ENCODE measurements around the gene GINS2. TPM values are rescaled to one million over a fixed set of nuclear protein-coding genes. Genes with fewer than 3 reads are reported as not detected.

Gene GINS2
- total RNA-seq, 1 donor: 8.6 TPM

- DNase-seq (ENCODE audit: low read depth): no peak
- H3K4me3 ChIP-seq (ENCODE audit: low read depth, low read length): no peak overlapping the region
- TF ChIP-seq, protein P1, sequence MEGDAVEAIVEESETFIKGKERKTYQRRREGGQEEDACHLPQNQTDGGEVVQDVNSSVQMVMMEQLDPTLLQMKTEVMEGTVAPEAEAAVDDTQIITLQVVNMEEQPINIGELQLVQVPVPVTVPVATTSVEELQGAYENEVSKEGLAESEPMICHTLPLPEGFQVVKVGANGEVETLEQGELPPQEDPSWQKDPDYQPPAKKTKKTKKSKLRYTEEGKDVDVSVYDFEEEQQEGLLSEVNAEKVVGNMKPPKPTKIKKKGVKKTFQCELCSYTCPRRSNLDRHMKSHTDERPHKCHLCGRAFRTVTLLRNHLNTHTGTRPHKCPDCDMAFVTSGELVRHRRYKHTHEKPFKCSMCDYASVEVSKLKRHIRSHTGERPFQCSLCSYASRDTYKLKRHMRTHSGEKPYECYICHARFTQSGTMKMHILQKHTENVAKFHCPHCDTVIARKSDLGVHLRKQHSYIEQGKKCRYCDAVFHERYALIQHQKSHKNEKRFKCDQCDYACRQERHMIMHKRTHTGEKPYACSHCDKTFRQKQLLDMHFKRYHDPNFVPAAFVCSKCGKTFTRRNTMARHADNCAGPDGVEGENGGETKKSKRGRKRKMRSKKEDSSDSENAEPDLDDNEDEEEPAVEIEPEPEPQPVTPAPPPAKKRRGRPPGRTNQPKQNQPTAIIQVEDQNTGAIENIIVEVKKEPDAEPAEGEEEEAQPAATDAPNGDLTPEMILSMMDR (IDR thresholded peaks at IDR 0.05; ENCODE audit: insufficient read depth, low read depth, low read length): no peak
These were observed 35.5 kb upstream of the GINS2 start for GRCh38 chr16:85724126-85724879.

- TF ChIP-seq, protein P1 (IDR thresholded peaks at IDR 0.05; ENCODE audit: insufficient read depth, low read depth, low read length): no peak
- no peak for DNase-seq (ENCODE audit: low read depth)
These were observed 33.6 kb upstream of the GINS2 start for GRCh38 chr16:85722128-85722893.

GRCh38 chr16:85720302-85720637, 31.5 kb upstream of the GINS2 start:
- DNase-seq (ENCODE audit: low read depth): no peak
- TF ChIP-seq, protein P1 (IDR thresholded peaks at IDR 0.05; ENCODE audit: insufficient read depth, low read depth, low read length): no peak
- no peak overlapping the region for H3K4me3 ChIP-seq (ENCODE audit: low read depth, low read length)

More at GRCh38 chr16:85722128-85722893, 33.6 kb upstream of the GINS2 start:
- no peak overlapping the region for H3K4me3 ChIP-seq (ENCODE audit: low read depth, low read length)

DNA sequence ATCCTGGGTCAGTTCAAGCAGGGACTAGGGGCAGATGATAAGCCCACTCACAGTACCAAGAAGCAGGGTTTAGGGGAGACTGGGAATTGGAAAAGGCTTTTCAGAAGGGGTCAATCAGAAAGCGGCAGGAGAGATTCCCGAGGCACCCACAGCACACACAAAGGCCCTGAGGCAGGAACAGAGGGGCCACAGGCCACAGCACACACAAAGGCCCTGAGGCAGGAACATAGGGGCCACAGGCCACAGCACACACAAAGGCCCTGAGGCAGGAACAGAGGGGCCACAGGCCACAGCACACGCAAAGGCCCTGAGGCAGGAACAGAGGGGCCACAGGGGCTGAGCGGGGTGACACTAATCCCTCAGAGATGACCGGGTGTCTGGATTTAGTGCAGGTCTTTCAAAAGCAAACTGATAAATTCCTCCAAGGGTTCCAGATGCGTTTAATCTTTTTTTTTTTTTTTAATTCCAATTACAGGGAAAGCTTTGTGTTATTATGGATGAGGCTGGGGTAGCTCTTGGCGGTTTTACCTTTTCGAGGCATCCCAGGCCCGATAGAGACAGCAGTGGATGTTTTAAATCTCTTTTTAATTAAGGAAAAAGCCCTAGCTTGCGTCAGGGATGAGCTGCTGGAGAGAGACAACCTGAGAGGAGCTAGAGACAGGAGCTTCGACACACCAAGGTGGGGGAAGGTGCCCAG, 31.0 kb upstream of the GINS2 start:
- TF ChIP-seq, protein P1 (IDR thresholded peaks at IDR 0.05; ENCODE audit: insufficient read depth, low read depth, low read length): no peak
- no peak for DNase-seq (ENCODE audit: low read depth)
- no peak overlapping the region for H3K4me3 ChIP-seq (ENCODE audit: low read depth, low read length)

DNA sequence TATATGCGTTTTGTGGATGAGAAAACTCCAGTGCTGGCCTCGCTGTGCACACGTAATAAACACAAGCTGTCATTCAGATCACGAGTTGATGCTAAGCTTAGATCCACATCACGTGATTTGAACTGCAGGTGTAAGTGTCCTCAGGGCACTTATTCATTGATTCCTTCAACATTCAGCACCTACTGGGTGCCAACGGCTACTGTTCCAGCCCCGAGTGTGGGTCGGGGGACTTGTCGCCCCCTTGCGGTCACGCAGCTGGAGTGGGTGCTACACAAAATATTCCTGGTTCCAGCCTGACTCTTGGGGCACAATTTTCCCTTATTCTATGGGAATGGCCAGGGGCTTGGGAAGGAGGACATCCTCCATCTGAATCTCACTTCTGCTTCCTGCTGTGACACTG, 29.9 kb upstream of the GINS2 start:
- TF ChIP-seq, protein P1 (IDR thresholded peaks at IDR 0.05; ENCODE audit: insufficient read depth, low read depth, low read length): peak; percentile 52
- DNase-seq (ENCODE audit: low read depth): no peak
- no peak overlapping the region for H3K4me3 ChIP-seq (ENCODE audit: low read depth, low read length)

DNA sequence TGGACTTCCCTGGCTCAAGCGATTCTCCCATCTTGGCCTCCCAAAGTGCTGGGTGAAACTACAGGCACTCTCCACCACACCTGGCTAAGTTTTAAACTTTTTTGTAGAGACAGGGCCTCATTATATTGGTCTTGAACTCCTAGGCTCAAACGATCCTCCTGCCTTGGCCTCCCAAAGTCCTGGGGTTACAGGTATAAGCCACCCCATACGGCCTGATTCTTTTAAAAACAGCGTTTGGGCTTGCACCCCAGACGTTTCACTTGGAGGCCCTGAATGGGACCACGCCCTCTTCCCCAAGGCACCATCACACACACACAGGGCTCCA, 29.4 kb upstream of the GINS2 start:
- TF ChIP-seq, protein P1 (IDR thresholded peaks at IDR 0.05; ENCODE audit: insufficient read depth, low read depth, low read length): no peak
- no peak for DNase-seq (ENCODE audit: low read depth)
- no peak overlapping the region for H3K4me3 ChIP-seq (ENCODE audit: low read depth, low read length)

Measured in fibroblast of villous mesenchyme (primary cell).